HG03460 (cell line): ENCODE measurements around the gene ANO10.
"Not testable (repeated sequence)": the region's sequence is repeated elsewhere in the genome, so short reads cannot be mapped to it uniquely, and the experiment has no call there.

Source experiments
- ATAC-seq: cut with Tn5 transposase; IDR thresholded peaks from one replicate; pipeline ENCODE4 v1.9.1; 2021; ENCODE audit not compliant: unreplicated experiment

ANO10 gene

DNA sequence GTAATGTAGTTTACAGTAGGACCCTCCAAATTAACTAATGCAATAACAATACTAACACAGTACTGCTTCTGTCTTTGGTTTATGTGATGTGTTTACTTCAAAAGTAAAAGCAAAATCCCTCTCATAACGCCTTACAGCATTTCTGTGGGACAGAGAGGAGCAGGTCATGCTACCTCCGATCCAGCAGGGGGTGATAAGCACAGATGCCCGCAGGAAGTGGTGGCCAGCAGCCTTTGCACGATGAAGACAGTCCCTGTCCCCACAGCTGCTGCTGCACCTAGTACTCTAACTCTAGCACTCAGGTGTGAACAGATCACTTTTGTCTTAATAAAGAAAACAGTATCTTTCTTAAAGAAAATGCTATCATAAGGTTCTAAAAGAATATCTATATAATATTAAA, 38.3 kb downstream of the ANO10 start:
- no peak for ATAC-seq

GRCh38 chr3:43582866-43583265, 38.9 kb downstream of the ANO10 start:
- no peak for ATAC-seq

DNA sequence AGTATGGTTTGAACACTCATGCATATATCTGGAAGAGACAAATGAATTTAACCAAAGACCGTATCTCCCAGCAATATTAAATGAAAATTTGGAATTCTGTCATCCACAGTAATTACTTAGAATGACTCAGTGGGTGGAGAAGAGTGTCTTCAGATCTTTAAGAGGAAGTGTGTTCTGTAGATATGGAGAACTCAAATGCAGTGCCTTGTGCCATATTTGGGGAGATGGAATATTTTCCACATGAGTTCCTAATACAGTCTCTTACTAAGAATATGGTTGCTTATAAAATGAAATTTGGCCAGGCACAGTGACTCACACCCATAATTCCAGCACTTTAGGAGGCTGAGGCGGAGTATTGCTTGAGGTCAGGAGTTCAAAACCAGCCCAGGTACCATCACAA, 40.5 kb downstream of the ANO10 start:
- no peak for ATAC-seq

DNA sequence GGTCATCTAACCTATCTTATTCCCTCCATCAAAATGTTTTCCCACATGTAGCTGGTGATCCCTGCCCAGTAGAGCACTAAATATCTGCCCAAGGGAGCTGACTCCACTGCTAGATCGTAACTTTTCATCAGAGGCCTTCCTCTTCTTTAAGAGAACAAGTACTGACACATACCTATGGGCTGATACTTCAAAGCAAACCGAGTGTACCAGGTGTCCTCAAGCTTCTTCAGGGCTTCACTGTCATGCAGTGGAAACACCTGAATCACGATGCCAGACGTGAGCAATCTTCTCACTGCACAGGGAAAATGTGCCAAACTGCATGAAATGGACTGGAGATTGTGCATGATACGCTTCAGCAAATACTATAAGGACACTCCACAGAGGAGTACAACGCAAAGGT, 41.6 kb downstream of the ANO10 start:
- ATAC-seq = no peak

DNA sequence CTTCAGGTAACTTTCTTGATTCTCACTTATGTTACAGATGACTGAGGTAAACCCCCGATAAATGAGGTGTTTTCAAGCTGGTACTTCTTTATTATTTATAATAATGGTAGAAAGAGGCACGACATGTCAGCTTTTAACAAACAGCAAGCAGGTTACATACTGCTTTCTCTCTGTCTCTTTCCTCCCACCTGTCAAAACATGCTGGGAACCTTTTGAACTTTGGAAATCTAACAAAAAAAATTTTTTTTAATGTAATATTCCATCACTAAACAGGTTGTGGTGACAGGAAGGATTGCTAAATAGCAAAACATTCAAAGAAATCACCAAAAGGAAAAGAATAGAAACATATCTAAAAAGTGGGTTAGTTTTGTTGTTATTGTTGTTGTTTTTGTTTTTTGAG, 48.2 kb downstream of the ANO10 start:
- no peak for ATAC-seq

DNA sequence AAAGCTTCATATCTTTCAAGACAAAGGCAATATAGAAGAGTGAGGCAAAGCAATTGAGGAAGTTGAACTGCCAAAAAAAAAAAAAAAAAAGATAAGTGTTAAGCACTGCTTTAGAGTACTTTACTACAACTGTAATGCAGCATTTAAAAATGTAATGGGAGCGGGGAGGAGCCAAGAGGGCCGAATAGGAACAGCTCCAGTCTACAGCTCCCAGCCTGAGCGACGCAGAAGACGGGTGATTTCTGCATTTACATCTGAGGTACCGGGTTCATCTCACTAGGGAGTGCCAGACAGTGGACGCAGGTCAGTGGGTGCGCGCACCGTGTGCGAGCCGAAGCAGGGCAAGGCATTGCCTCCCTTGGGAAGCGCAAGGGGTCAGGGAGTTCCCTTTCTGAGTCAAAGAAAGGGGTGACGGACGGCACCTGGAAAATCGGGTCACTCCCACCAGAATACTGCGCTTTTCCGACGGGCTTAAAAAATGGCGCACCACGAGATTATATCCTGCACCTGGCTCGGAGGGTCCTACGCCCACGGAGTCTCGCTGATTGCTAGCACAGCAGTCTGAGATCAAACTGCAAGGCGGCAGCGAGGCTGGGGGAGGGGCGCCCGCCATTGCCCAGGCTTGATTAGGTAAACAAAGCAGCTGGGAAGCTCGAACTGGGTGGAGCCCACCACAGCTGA, 56.0 kb downstream of the ANO10 start:
- ATAC-seq = not testable (repeated sequence)

DNA sequence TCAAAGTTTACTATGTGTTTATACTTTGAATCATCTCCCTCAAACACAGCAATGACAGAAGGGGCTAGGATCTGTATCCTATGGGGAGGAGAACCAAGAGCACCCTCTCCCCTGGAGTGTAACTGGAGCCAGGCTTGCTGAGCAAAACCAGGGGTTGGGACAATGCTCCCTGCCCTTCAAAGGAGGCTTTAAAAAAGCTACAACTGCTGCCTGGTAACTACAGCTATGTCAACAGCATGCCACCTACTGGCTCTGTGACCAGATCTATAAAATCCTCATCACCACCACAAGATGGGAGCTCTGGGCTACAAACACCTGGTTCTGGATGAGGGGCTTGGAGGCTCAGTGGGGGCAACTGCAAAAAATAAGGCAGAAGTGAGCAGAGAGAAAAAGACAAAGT, 61.9 kb downstream of the ANO10 start:
- ATAC-seq = no peak

DNA sequence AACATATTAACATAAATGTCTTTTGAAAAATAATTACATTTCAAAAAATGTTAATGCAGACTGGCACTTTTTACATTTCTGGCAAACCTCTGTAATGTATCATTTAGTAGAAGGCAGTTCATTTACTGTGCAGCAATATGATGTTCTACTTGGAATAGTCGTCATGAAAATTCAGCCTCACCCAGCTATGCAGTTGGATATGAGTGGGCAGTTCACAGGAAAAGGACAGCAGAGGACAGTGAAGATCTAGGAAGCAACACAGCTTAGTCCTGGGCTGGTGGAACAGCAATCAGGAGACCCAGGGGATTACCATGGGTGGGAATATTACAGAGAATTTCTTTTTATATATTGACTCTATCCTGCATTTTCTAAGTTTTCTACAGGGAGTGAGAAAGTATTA, 63.6 kb downstream of the ANO10 start:
- ATAC-seq = no peak

DNA sequence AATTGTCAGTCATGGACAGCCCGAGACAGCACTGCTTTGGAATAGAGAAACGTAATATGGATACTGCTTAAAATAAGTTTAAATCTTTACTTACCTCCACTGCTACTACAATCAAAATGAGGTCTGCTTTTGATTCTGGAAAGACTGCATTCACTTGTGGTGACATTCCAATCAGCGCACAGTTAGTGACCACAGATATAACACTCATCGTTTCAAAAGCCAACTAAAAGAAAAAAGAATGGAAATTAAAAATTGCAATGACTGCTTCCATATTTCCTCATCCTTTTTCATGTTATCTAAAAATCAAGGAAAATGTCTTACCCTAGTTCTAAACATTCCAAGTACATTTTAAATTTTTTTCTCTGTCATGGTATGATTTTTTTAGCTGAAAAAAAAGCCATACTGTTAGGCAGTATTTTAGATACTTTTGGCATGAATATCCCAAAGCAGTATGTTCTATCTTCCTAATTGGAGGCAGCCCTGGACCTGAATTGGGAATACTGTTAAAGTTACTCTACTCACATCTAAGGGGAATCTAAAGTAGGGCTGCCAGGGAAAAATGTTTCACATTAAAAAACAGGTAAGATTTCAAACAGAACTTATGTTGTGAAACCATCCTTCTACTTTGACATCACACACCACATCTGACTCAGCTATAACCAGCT, 72.1 kb downstream of the ANO10 start:
- no peak for ATAC-seq

DNA sequence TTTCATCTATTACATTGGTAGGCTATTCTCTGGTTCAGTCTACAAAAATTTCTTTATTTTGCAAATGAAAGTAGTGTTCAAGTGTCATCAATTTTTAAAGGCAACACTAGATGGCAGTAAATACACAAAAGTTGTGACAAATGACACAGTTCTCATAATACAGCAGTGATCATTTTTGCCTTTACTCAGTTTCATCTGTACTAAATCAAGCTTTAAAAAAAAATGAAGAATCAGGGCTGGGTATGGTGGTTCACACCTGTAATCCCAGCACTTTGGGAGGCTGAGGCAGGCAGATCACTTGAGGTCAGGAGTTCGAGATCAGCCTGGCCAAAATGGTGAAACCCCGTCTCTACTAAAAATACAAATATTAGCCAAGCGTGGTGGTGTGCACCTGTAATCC, 77.5 kb downstream of the ANO10 start:
- not testable (repeated sequence) for ATAC-seq

DNA sequence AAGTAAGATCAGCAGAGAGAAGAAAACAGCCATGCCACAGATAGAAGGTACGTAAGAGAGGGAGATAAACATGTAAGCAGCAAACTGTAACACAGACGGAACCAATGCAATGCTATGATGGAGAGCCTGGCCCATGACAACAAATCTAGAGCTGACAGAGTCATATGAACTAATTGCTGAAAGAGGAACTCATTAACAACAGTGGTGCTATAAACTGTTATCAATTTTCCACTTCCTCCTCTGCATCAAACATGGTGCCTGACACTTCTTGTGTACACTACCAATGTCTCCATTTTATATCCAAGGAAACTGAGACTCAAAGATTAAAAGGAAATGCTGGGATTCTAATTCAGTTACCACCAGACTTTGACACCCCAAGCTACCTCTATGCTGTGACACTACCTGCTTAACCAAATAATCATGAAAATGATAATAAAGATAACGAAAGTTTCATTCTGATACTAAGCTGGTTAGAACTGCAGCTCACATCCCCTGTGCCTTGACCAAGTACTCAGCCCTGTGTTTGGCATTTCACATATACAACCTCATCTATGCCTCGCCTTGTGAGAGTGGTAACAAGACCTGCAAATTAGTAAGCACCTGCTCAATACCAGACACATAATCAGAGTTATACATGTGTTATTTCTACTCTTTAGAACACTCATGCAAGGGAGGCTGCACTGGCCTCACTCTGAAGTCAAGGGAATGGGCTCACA, 79.3 kb downstream of the ANO10 start:
- ATAC-seq = no peak

DNA sequence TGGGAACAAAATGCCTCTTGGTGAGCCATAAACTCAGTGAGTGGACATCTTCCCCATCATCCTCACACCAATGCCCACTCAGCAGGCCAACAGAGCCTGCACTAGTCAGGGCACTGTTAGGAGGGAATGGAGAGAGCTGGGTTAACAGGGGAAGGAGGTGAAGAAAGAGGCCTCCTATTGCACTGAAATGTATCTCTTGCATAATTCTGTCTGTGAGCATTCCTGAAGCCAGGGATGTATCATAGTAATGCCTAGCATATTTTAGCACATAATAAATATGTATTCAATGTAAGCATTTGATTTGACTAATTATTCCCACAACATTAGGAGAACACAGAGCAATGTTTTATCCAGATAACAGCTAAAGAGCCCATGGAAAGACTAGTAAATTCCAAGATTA, 81.2 kb downstream of the ANO10 start:
- no peak for ATAC-seq

- no peak for ATAC-seq
Observed at GRCh38 chr3:43539321-43539720, 82.5 kb downstream of the ANO10 start.

- ATAC-seq = no peak
Observed at GRCh38 chr3:43537225-43537624, 84.6 kb downstream of the ANO10 start.

GRCh38 chr3:43534675-43535074, 87.1 kb downstream of the ANO10 start:
- no peak for ATAC-seq

DNA sequence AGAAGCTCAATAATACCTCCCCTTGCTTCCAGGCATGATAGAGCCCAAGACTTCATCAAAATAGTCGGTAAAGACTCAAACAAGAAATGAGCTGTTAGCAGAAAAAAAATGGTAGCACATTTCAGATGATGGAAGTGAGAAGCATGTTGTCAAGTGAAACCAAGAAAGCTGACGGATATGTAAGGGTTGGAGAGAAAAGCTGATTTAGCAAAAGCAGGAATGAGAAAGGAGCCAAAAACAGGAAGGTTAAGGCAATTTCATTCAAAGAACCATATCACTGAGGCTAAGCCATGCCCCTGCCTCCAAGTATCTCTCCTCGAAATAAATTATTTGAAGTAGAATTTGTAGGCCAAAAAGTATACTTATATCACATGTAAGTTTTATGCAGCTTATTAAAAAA, 88.8 kb downstream of the ANO10 start:
- ATAC-seq = no peak

DNA sequence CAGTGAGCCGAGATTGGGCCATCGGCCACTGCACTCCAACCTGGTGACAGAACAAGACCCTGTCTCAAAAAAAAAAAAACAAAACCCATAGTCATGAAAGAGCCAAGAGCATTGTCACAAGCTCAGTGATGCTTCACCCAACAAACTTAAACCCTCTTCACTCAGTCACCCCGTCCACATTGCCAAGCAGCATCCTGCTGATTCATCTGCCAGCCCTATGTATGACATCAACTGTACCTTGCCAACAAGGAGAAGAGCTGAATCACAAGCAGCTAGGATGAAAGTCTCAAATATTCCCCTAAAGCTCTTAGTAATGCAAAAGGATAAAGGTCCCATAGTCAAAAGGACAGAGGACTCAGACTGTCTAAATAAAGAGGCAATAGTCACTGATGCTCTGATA, 90.0 kb downstream of the ANO10 start:
- ATAC-seq = no peak

DNA sequence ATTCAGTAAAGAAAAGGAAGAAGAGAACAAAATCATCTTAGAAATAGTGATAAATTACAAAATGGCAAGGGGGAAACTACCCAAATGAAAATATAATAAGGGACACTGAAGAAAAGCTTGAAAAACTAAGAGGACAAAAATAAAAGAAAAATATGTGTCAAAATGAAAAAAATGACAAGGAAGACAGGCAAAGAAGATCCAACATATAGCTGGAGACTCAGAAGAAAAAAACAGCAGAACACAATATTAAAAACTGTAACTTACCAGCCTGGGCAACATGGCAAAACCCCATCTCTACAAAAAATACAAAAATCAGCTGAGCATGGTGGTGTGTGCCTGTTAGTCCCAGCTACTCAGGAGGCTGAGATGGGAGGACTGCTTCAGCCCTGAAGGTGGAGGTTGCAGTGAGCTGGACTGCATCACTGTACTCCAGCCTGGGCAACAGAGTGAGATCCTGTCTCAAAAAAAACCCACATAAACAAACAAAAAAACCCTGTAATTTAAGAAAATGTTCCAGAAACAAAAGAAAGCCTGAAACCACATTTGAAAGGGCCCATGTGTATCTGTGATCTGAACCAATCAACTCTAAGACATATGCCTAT, 93.2 kb downstream of the ANO10 start:
- ATAC-seq = no peak

DNA sequence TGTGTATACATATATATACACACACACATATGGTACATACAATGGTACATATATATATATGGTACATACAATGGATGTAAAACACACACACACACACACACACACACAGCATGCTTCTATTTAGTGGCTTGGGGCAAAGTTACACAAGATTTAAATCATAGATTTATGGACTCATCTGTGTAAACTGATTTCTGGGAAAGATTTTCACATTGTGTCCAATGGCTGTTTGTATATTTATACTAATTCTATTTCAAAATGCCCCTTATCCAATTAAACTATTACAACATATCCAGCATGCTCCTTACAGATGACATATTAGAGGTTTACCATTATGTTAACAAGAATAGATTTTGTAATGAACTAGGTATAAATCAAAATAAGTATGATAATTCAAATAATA, 94.9 kb downstream of the ANO10 start:
- no peak for ATAC-seq

DNA sequence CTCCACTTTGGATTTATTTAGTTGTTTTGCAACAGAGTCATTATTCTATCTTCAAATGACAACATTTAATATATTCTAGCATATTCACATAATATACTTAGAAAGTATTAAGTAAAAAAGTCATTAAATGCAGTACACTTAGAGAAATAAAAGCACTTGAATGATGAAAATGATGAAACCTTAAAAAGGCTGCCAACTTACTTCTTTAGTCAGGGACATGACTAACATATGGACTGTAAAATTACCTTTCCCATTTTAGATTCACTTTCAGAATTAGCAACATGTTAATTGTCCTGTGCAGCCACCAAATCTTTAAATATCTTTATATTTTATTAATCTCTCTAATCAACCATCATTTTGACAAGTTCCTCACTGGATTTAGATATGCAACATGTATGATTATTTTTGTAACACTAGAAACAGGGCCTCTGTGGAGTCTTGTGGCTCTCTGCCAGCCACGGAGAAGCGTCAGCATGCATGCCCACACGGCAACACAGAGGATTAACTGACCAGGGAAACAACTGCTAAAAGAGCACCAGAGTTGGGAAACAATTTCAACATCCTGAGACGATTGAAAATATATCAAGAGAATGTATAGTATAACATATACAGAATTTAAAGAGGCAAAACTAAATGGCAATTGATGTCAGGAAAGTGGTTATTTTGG, 95.7 kb downstream of the ANO10 start:
- no peak for ATAC-seq

DNA sequence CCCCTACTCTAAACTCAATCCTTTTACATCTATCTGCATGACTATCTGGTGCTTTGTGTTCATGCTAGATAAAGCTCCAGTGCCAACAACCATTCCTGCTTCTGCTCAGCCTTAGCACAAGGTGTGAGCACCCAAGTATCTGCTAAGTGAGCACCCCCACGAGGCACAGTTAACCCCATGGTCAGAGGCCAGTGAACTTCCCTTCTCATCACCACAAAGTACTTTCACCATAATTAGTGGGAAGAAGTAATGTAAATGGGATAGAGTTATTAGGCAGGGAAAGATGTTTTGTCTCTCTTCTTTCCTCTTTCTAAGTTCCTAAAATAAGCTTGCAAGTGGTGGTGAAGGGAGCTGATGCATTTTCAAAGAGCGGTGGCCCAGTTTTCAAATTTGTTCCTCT, 96.4 kb downstream of the ANO10 start:
- ATAC-seq = no peak
